Fibroblast of pulmonary artery (primary cell): ENCODE results near the gene ZNF425.
"Not testable (repeated sequence)": the region's sequence is repeated elsewhere in the genome, so short reads cannot be mapped to it uniquely, and the experiment has no call there.

Source experiments
- DNase-seq: peaks from one replicate; pipeline ENCODE4 v3.0.0-alpha.2; 2010; ENCODE audit warnings: low read depth
- H3K4me3 ChIP-seq: replicated peaks from 2 replicates; pipeline ENCODE4 v1.5.1; 2011; ENCODE audit warnings: low read depth, mild to moderate bottlenecking, control low read depth, low read length, moderate library complexity
- TF ChIP-seq, protein P1 (sequence below): IDR thresholded peaks from 2 replicates; pipeline ENCODE4 v1.5.1; 2011; ENCODE audit warnings: mild to moderate bottlenecking, control low read depth, low read length, inconsistent platforms; ENCODE audit errors: missing control alignments

The ZNF425 gene

DNA sequence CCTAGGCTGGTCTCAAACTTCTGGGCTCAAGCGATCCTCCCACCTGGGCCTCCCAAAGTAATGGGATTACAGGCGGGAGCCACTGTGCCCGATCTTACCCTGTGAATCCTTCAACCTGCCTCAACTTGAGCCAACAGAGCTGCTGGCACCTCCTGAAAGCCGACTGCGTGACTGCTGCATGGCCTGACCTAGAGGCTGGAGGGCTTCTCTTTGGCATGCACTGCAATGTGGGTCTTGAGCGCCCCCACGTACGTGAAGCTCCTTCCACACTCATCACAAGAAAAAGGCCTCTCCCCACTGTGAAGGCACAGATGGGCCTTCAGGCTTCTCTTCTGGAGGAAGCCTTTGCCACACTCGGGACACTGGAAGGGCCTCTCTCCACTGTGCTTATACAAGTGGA, 22.7 kb downstream of the ZNF425 start:
- TF ChIP-seq, protein P1, sequence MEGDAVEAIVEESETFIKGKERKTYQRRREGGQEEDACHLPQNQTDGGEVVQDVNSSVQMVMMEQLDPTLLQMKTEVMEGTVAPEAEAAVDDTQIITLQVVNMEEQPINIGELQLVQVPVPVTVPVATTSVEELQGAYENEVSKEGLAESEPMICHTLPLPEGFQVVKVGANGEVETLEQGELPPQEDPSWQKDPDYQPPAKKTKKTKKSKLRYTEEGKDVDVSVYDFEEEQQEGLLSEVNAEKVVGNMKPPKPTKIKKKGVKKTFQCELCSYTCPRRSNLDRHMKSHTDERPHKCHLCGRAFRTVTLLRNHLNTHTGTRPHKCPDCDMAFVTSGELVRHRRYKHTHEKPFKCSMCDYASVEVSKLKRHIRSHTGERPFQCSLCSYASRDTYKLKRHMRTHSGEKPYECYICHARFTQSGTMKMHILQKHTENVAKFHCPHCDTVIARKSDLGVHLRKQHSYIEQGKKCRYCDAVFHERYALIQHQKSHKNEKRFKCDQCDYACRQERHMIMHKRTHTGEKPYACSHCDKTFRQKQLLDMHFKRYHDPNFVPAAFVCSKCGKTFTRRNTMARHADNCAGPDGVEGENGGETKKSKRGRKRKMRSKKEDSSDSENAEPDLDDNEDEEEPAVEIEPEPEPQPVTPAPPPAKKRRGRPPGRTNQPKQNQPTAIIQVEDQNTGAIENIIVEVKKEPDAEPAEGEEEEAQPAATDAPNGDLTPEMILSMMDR = no peak
- no peak for DNase-seq
- no peak overlapping the region for H3K4me3 ChIP-seq

DNA sequence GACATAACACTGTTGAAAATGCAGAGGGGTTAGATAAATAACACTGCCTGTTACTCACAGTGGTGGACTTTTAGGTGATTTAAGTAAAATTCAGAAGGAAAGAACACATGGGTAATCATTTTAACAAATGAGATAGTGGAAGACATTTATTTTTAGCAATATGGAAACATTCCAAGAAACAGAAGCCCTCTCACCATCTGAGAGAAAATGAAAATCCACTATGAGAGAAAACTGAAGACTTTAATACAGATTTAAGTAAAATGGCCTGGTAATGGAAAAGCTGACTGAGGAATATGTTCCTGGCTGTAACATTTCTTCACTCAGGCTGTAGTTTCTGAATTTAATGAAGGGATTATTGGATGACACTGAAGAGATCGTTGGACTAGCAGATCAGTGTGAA, 23.5 kb downstream of the ZNF425 start:
- DNase-seq = no peak
- TF ChIP-seq, protein P1 = no peak
- no peak overlapping the region for H3K4me3 ChIP-seq

DNA sequence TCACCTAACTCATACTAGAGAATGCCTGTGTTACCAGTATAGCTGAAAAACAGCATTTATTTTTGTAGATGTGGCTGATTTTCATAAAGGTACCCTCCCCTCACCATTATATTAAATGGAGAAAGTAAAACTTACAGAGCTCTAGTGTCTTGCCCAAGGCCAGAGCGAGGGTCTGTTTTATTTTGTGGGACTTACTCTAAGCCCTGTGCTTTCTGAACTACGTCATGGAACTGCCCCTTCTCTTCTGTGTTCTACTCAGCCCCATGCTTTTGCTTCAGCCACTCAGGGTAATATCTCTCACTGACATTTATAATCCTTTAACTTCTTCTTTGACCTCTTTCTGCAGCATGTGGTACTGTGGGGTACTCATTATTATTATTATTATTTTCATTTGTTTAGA, 25.3 kb downstream of the ZNF425 start:
- H3K4me3 ChIP-seq = no peak overlapping the region
- no peak for DNase-seq
- TF ChIP-seq, protein P1 = no peak

DNA sequence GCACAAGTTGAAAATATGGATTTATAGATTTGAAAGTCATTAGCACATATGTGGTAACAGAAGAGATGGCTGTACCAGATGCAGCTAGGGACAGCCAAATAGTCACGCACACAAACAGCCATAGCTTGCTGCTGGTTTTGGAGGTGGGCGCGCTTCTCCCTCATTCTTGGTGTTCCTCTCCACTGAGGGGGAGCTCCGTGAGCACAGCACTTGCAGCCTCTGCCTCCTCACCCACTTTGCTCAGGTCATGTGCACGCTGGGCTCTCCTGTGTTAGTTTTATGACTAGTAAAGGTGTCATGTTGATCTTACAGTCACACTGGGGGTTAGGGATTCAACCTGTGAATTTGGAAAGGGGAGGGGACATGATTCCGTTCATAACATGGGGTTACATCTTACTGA, 27.1 kb downstream of the ZNF425 start:
- TF ChIP-seq, protein P1 = no peak
- no peak overlapping the region for H3K4me3 ChIP-seq
- no peak for DNase-seq

DNA sequence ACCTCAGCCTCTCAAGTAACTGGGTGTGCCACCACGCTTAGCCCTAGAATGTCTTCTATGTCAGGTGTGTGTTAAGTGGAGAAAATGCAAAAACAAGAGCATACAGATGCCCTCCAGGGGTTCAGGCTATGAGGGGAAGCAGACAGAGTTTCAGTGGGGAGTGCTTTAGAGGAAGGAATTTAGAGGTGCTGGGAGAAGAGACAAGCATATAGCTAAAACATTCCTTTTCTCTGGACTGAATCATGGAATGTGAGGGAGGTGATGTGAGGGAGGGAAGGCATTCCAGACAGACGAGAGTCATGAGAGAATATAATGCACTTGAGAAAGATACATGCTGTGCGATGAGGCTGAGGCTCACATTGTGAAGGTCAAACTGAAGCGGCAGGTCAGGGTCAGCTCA, 29.0 kb downstream of the ZNF425 start:
- TF ChIP-seq, protein P1 = no peak
- no peak overlapping the region for H3K4me3 ChIP-seq
- DNase-seq = peak; percentile 29

DNA sequence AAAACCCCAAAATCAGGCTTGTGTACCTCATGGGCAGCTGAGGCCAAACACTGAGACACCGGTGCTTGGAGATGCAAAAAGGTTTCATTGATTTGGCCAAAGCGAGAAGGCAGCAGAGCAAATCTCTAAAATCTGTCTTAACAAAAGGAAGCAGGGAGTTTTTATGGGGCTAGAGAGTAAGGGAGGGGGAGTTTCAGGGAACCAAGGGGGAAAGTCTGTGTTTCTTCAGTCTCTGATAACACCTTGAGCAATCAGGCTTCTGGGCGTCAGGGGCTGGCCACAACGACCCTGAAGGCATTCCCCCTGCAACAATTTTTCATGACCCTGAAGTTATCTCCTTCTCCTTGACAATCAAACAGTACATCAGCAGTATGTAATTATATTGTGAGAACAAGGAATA, 32.9 kb downstream of the ZNF425 start:
- no peak overlapping the region for H3K4me3 ChIP-seq
- no peak for DNase-seq
- TF ChIP-seq, protein P1 = no peak

- H3K4me3 ChIP-seq, DNase-seq: not testable (repeated sequence)
Observed at GRCh38 chr7:149092244-149092643, 33.9 kb downstream of the ZNF425 start.
